ENCODE measurements around the gene RAD23A.

The RAD23A gene

DNA sequence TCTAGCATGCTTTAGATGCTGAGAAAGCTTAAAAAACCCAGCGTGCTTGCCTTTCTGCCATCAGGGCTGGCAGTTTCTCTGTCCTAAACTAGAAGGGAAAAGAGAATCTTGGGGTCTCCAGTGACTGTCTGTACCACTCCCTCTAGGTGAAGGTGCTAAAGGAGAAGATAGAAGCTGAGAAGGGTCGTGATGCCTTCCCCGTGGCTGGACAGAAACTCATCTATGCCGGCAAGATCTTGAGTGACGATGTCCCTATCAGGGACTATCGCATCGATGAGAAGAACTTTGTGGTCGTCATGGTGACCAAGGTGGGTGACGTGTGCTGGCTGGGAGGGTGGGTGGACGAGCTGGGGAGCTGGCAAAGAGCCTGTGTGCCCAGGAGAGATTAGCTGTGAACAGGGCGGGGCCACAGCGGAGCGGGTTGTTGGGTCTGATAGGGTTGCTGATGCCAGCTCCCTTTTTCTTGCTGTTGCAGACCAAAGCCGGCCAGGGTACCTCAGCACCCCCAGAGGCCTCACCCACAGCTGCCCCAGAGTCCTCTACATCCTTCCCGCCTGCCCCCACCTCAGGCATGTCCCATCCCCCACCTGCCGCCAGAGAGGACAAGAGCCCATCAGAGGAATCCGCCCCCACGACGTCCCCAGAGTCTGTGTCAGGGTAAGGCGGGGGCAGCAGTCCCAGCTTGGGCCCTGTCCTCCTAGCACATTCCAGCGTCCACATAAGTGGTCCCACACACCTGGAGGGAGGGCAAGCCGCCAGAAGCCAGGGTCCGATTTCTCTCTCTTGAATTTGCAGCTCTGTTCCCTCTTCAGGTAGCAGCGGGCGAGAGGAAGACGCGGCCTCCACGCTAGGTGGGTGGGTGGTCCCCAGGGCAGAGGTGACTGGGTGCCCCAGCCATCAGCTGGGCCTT lies 2.3 kb downstream of the RAD23A start:
- no peak overlapping the region for H3K4ac ChIP-seq (ENCODE audit: low read depth in 1 of 2, low read length in 2 of 2)
- no peaks in the 10 kb centered on the region for H3K9me3 ChIP-seq (ENCODE audit: control insufficient read depth, low read length)
- no peak overlapping the region for H2BK5ac ChIP-seq (ENCODE audit: low read depth, low read length, poor library complexity, severe bottlenecking)
- H2BK120ac ChIP-seq (ENCODE audit: low read depth, low read length) = no peak overlapping the region
- H3K27me3 ChIP-seq (ENCODE audit: control insufficient read depth in 1 of 2, insufficient read depth in 1 of 2, low read length in 2 of 2) = no peaks in the 10 kb centered on the region
- no peak overlapping the region for H2AK5ac ChIP-seq (ENCODE audit: low read length, severe bottlenecking)
- H3K27ac ChIP-seq (ENCODE audit: low read length, poor library complexity, severe bottlenecking) = no peak overlapping the region
- peaks cover 12% of the 10 kb centered on the region for H3K4me1 ChIP-seq (ENCODE audit: control insufficient read depth, insufficient read depth, low read depth, low read length)
- H3K14ac ChIP-seq (ENCODE audit: low read length in 2 of 2) = no peak overlapping the region
- no peak overlapping the region for H2BK12ac ChIP-seq (ENCODE audit: low read length in 2 of 2)
- no peak for DNase-seq
- H4K91ac ChIP-seq (ENCODE audit: low read length) = no peak overlapping the region
- peak overlapping the region in 1 of 2 experiments; percentile 97 for H3K4me3 ChIP-seq (ENCODE audit: insufficient read depth in 1 of 2, low read depth in 1 of 2, low read length in 2 of 2)
- H3K18ac ChIP-seq (ENCODE audit: low read depth in 1 of 2, low read length in 2 of 2) = no peak overlapping the region
- no peak overlapping the region for H4K8ac ChIP-seq (ENCODE audit: low read length)
- H2BK15ac ChIP-seq (ENCODE audit: low read depth, poor library complexity, severe bottlenecking) = no peak overlapping the region
- H3K23ac ChIP-seq (ENCODE audit: low read length in 2 of 2) = no peak overlapping the region
- WGBS = 97% methylated on average over 25 of the region's 28 CpGs
- H3K79me1 ChIP-seq (replicated peaks; ENCODE audit: low read length, poor library complexity, severe bottlenecking) = peaks cover 19% of the 10 kb centered on the region
- peak overlapping the region; percentile 99 for H3K9ac ChIP-seq (ENCODE audit: low read length)
- no peak overlapping the region for H2AFZ ChIP-seq (ENCODE audit: low read depth, low read length)
- H3K36me3 ChIP-seq (ENCODE audit: control insufficient read depth in 1 of 2, insufficient read depth in 2 of 2, low read depth in 1 of 2, low read length in 2 of 2) = peaks cover 71 to 76% of the 10 kb centered on the region in 2 experiments
- H3K4me2 ChIP-seq (ENCODE audit: low read length, poor library complexity, severe bottlenecking) = no peak overlapping the region

DNA sequence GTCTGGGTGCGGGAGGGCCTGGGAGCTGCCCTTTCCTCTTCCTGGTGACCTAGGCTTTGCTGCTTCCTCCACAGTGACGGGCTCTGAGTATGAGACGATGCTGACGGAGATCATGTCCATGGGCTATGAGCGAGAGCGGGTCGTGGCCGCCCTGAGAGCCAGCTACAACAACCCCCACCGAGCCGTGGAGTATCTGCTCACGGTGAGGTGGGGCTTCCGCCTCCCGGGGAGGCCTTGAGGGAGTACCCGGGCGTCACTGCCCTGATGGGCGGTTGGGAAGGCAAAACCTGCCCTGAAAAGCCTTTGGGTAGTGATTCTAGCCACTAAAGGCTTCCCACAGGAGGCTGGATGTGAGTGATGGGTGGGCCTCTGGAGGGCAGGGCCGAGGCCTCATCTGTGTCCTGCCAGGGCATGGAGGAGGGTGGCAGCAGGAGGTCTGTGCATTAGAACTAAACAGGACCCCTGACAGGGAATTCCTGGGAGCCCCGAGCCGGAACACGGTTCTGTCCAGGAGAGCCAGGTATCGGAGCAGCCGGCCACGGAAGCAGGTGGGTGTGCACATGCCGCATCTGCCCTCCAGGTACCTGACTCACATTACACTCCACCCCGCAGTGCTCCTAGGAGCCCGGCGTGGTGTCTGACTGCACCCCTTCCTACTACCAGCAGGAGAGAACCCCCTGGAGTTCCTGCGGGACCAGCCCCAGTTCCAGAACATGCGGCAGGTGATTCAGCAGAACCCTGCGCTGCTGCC lies 3.1 kb downstream of the RAD23A start:
- H3K4me1 ChIP-seq (ENCODE audit: control insufficient read depth, insufficient read depth, low read depth, low read length) = peaks cover 13% of the 10 kb centered on the region
- H3K27me3 ChIP-seq (ENCODE audit: control insufficient read depth in 1 of 2, insufficient read depth in 1 of 2, low read length in 2 of 2) = no peaks in the 10 kb centered on the region
- H3K14ac ChIP-seq (ENCODE audit: low read length in 2 of 2) = no peak overlapping the region
- H4K8ac ChIP-seq (ENCODE audit: low read length) = no peak overlapping the region
- H3K9ac ChIP-seq (ENCODE audit: low read length) = no peak overlapping the region
- no peak overlapping the region for H3K23ac ChIP-seq (ENCODE audit: low read length in 2 of 2)
- no peak overlapping the region for H3K27ac ChIP-seq (ENCODE audit: low read length, poor library complexity, severe bottlenecking)
- no peak for DNase-seq
- no peak overlapping the region for H2AFZ ChIP-seq (ENCODE audit: low read depth, low read length)
- no peak overlapping the region for H2AK5ac ChIP-seq (ENCODE audit: low read length, severe bottlenecking)
- no peak overlapping the region for H2BK12ac ChIP-seq (ENCODE audit: low read length in 2 of 2)
- no peak overlapping the region for H3K4me2 ChIP-seq (ENCODE audit: low read length, poor library complexity, severe bottlenecking)
- no peak overlapping the region for H2BK15ac ChIP-seq (ENCODE audit: low read depth, poor library complexity, severe bottlenecking)
- peaks cover 71 to 74% of the 10 kb centered on the region in 2 experiments for H3K36me3 ChIP-seq (ENCODE audit: control insufficient read depth in 1 of 2, insufficient read depth in 2 of 2, low read depth in 1 of 2, low read length in 2 of 2)
- no peak overlapping the region for H2BK5ac ChIP-seq (ENCODE audit: low read depth, low read length, poor library complexity, severe bottlenecking)
- H3K9me3 ChIP-seq (ENCODE audit: control insufficient read depth, low read length) = no peaks in the 10 kb centered on the region
- WGBS = 96% methylated on average over 30 of the region's 30 CpGs
- H4K91ac ChIP-seq (ENCODE audit: low read length) = no peak overlapping the region
- H3K79me1 ChIP-seq (replicated peaks; ENCODE audit: low read length, poor library complexity, severe bottlenecking) = peaks cover 19% of the 10 kb centered on the region
- H3K4me3 ChIP-seq (ENCODE audit: insufficient read depth in 1 of 2, low read depth in 1 of 2, low read length in 2 of 2) = no peak overlapping the region
- no peak overlapping the region for H3K4ac ChIP-seq (ENCODE audit: low read depth in 1 of 2, low read length in 2 of 2)
- no peak overlapping the region for H2BK120ac ChIP-seq (ENCODE audit: low read depth, low read length)
- H3K18ac ChIP-seq (ENCODE audit: low read depth in 1 of 2, low read length in 2 of 2) = no peak overlapping the region

DNA sequence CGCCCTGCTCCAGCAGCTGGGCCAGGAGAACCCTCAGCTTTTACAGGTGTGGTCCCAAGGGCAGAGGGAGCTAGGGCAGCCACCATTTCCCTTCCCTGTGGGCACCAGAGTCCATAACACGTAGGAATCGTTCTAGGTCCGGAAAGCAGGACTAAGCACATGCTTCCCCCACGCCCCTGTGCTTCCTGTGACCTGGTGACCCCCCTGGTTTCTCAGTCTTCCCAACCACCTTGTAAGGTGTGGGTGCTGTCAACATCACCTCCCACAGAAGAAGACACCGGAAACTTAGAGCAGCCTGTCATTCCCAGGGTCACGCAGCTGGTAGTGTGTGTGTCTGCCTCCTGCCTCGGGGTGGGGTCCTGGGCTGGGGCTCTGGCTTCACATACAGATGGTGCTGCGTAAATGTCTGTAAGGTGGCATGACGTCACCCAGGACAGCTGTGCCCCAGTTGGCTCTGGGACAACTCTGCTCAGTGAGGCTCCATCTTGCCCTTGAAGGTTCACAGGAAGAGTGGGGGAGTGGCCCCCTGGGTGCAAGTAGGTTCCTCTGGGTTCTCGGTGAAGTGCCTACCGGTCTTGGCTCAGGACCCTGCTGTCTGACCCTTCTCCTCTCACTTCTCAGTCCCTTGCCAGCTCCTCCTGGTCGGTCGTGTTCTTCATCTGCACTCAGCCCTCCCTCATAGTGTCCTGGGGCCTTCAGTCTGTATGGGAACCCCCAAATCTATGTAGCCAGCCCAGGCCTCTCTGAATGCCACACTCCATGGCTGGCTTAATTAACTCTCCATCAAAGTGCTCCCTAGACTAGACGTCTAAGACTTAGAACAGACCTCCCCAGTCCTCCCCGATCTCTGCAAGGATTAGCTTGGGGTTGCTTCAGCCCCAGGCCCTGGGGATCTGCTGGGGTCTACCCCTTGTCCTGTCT lies 4.0 kb downstream of the RAD23A start:
- no peak overlapping the region for H2BK120ac ChIP-seq (ENCODE audit: low read depth, low read length)
- no peak overlapping the region for H4K91ac ChIP-seq (ENCODE audit: low read length)
- H3K27ac ChIP-seq (ENCODE audit: low read length, poor library complexity, severe bottlenecking) = no peak overlapping the region
- peaks cover 19% of the 10 kb centered on the region for H3K79me1 ChIP-seq (replicated peaks; ENCODE audit: low read length, poor library complexity, severe bottlenecking)
- H2AK5ac ChIP-seq (ENCODE audit: low read length, severe bottlenecking) = no peak overlapping the region
- no peak overlapping the region for H3K18ac ChIP-seq (ENCODE audit: low read depth in 1 of 2, low read length in 2 of 2)
- H3K9ac ChIP-seq (ENCODE audit: low read length) = no peak overlapping the region
- H3K4me3 ChIP-seq (ENCODE audit: insufficient read depth in 1 of 2, low read depth in 1 of 2, low read length in 2 of 2) = no peak overlapping the region
- H2BK15ac ChIP-seq (ENCODE audit: low read depth, poor library complexity, severe bottlenecking) = no peak overlapping the region
- H2BK5ac ChIP-seq (ENCODE audit: low read depth, low read length, poor library complexity, severe bottlenecking) = no peak overlapping the region
- H3K23ac ChIP-seq (ENCODE audit: low read length in 2 of 2) = no peak overlapping the region
- H3K27me3 ChIP-seq (ENCODE audit: control insufficient read depth in 1 of 2, insufficient read depth in 1 of 2, low read length in 2 of 2) = no peaks in the 10 kb centered on the region
- peaks cover 13% of the 10 kb centered on the region for H3K4me1 ChIP-seq (ENCODE audit: control insufficient read depth, insufficient read depth, low read depth, low read length)
- H3K36me3 ChIP-seq (ENCODE audit: control insufficient read depth in 1 of 2, insufficient read depth in 2 of 2, low read depth in 1 of 2, low read length in 2 of 2) = peaks cover 71 to 75% of the 10 kb centered on the region in 2 experiments
- no peaks in the 10 kb centered on the region for H3K9me3 ChIP-seq (ENCODE audit: control insufficient read depth, low read length)
- H3K4me2 ChIP-seq (ENCODE audit: low read length, poor library complexity, severe bottlenecking) = no peak overlapping the region
- H2AFZ ChIP-seq (ENCODE audit: low read depth, low read length) = no peak overlapping the region
- no peak overlapping the region for H3K14ac ChIP-seq (ENCODE audit: low read length in 2 of 2)
- 95% methylated on average over 16 of the region's 16 CpGs for WGBS
- no peak for DNase-seq
- H3K4ac ChIP-seq (ENCODE audit: low read depth in 1 of 2, low read length in 2 of 2) = no peak overlapping the region
- no peak overlapping the region for H4K8ac ChIP-seq (ENCODE audit: low read length)
- no peak overlapping the region for H2BK12ac ChIP-seq (ENCODE audit: low read length in 2 of 2)
